Endothelial cell of umbilical vein (primary cell): ENCODE results near the gene TMEM41B. TPM values are rescaled to one million over a fixed set of nuclear protein-coding genes. Genes with fewer than 3 reads are reported as not detected.

Experiments
- BruUV-seq: library from RNA; stranded (reverse); fragments of 400-500 nt; replicated peaks from 2 replicates; lab custom pipeline; 2021; lab: Mats Ljungman, UMichigan
- CTCF ChIA-PET: fragments of 300-600, 350-600 bp; sonication (Branson Sonifier 250); formaldehyde crosslinking; loops from one replicate; lab custom pipeline; 2021; ENCODE audit warnings: antibody characterized with exemption, inconsistent platforms; lab: Charles Lee
- POLR2A ChIA-PET: fragments of 300-600, 350-600 bp; sonication (Branson Sonifier 250); formaldehyde crosslinking; loops from one replicate; lab custom pipeline; 2021; ENCODE audit warnings: antibody characterized with exemption, inconsistent platforms; lab: Charles Lee
- DNase-seq: peaks from one replicate; pipeline ENCODE4 v3.0.0-alpha.2; 2011; ENCODE audit warnings: low read depth, low spot score
- FAIRE-seq: peaks from 2 replicates; lab custom pipeline; 2011; peaks lifted over from hg19 to GRCh38; lab: Jason Lieb, UNC
- H2AFZ ChIP-seq: 2 replicates; pipeline ENCODE4 v1.6.0; 2012; ENCODE audit warnings: low read depth, low read length, control low read depth, inconsistent platforms
- H3K27ac ChIP-seq: 2 replicates; pipeline ENCODE4 v1.5.1; 2011; ENCODE audit warnings: low read depth, mild to moderate bottlenecking, control low read depth, low read length, moderate library complexity; ENCODE audit not compliant: insufficient read depth
- H3K27me3 ChIP-seq, 2 experiments: 2 replicates each; pipeline versions ENCODE4 v1.6.0 to v1.6.1; 2011; ENCODE audit warnings: low read length in 2 of 2, mixed read lengths in 1 of 2; ENCODE audit not compliant: control insufficient read depth in 2 of 2, insufficient read depth in 2 of 2
- H3K36me3 ChIP-seq, 2 experiments: 2 replicates in 1 of 2; 3 replicates in 1 of 2; pipeline ENCODE4 v1.5.1; 2011; ENCODE audit warnings: low read length in 2 of 2, mild to moderate bottlenecking in 1 of 2, moderate library complexity in 1 of 2; ENCODE audit not compliant: control insufficient read depth in 2 of 2, insufficient read depth in 2 of 2; ENCODE audit errors: extremely low read depth in 1 of 2
- H3K4me1 ChIP-seq: 3 replicates; pipeline ENCODE4 v1.5.1; 2011; ENCODE audit warnings: mild to moderate bottlenecking, low read length; ENCODE audit not compliant: control insufficient read depth, insufficient read depth; ENCODE audit errors: extremely low read depth
- H3K4me2 ChIP-seq: 2 replicates; pipeline ENCODE4 v1.6.1; 2011; ENCODE audit warnings: low read length, control low read depth, mixed read lengths; ENCODE audit not compliant: insufficient read depth
- H3K4me3 ChIP-seq, 3 experiments: fragments of 200-600 bp in 1 of 3; sonication (generic), shearing (Covaris generic) in 1 of 3; replicated peaks in 1 of 3; 2 replicates each; pipeline ENCODE4 v1.5.1; 2011 to 2016; ENCODE audit warnings: control low read depth in 3 of 3, low read length in 3 of 3, mild to moderate bottlenecking in 2 of 3, inconsistent platforms in 1 of 3, low read depth in 1 of 3, moderate library complexity in 1 of 3; ENCODE audit not compliant: insufficient read depth in 1 of 3
- H3K79me2 ChIP-seq: 2 replicates; pipeline ENCODE4 v1.6.0; 2012; ENCODE audit warnings: low read length, inconsistent platforms; ENCODE audit not compliant: control insufficient read depth, insufficient read depth
- H3K9ac ChIP-seq: replicated peaks from 2 replicates; pipeline ENCODE3; 2011; ENCODE audit warnings: low read length, control low read depth; ENCODE audit not compliant: insufficient read depth; ENCODE audit errors: extremely low read depth
- H3K9me1 ChIP-seq: replicated peaks from 3 replicates; pipeline ENCODE4 v1.6.0; 2011; ENCODE audit warnings: mild to moderate bottlenecking, low read length; ENCODE audit not compliant: control insufficient read depth, insufficient read depth; ENCODE audit errors: extremely low read depth
- H3K9me3 ChIP-seq: replicated peaks from 2 replicates; pipeline ENCODE4 v1.5.1; 2012; ENCODE audit warnings: low read length, inconsistent platforms; ENCODE audit not compliant: control insufficient read depth, insufficient read depth
- H4K20me1 ChIP-seq: replicated peaks from 2 replicates; pipeline ENCODE3; 2011; ENCODE audit warnings: mild to moderate bottlenecking, low read length; ENCODE audit not compliant: control insufficient read depth, insufficient read depth; ENCODE audit errors: extremely low read depth
- CTCF ChIP-seq, 2 donors: IDR thresholded peaks; 1 replicate in 1 of 2; 2 replicates in 1 of 2; pipeline ENCODE4 v1.5.1; 2011; ENCODE audit warnings: low read length in 2 of 2, mild to moderate bottlenecking in 2 of 2, moderate library complexity in 2 of 2, control low read depth in 1 of 2, inconsistent platforms in 1 of 2, low read depth in 1 of 2; ENCODE audit not compliant: insufficient read depth in 1 of 2; ENCODE audit errors: extremely low read depth in 1 of 2
- EZH2 ChIP-seq: IDR thresholded peaks from 2 replicates; pipeline ENCODE4 v1.6.1; 2012; ENCODE audit warnings: borderline replicate concordance, low read depth, mild to moderate bottlenecking, moderate library complexity, low read length, inconsistent platforms; ENCODE audit not compliant: severe bottlenecking
- FOS ChIP-seq: IDR thresholded peaks from 2 replicates; pipeline ENCODE4 v1.6.1; 2011; ENCODE audit warnings: mild to moderate bottlenecking, low read length, moderate library complexity, borderline replicate concordance; ENCODE audit not compliant: insufficient read depth
- GATA2 ChIP-seq: IDR thresholded peaks from 2 replicates; pipeline ENCODE4 v1.7.0; 2011; ENCODE audit warnings: low read depth, mild to moderate bottlenecking, moderate library complexity, mixed read lengths, low read length; ENCODE audit not compliant: insufficient read length, insufficient read depth
- MAX ChIP-seq: IDR thresholded peaks from 2 replicates; pipeline ENCODE4 v1.6.1; 2011; ENCODE audit not compliant: insufficient read depth, insufficient read length
- POLR2A ChIP-seq: IDR thresholded peaks from 2 replicates; pipeline ENCODE4 v1.6.1; 2012; ENCODE audit warnings: low read depth, mild to moderate bottlenecking, control low read depth, low read length
- dilution Hi-C: fragments of 300-500 bp; cut with MboI; formaldehyde crosslinking; loops from one replicate; pipeline ENCODE4 v1.15.0; 2019; ENCODE audit warnings: low sequenced_read_pairs; ENCODE audit not compliant: extremely low pct_ligation_motif_present
- intact Hi-C: fragments of 100-400 bp; cut with micrococcal nuclease; formaldehyde crosslinking; loops from one replicate; pipeline ENCODE4 v1.10.0; 2022
- polyA plus RNA-seq, 4 experiments: library from polyadenylated mRNA; depleted of rRNA in 3 of 4; stranded (reverse) in 3 of 4; unstranded in 1 of 4; fragments of >200 nt; gene quantifications; 2 replicates each; pipeline versions ENCODE4 v1.2.1 to v1.2.3, GENCODE V29; 2011 to 2012; ENCODE audit warnings: missing spikeins in 1 of 4
- total RNA-seq: library from RNA; stranded (reverse); gene quantifications from 2 replicates; pipeline ENCODE4 v1.2.3, GENCODE V29; 2021

TMEM41B gene
- total and polyA plus RNA-seq, 2 donors (not counting 3 experiments of a cell fraction or from before 2014, with no cell fraction given): 16.6 to 39.0 TPM

GRCh38 chr11:9347100-9347499 lies 32.7 kb upstream of the TMEM41B start:
- Histone ChIP-seq H3K9me3 (no peaks in the 10 kb centered on the region), H3K4me1 (no peaks in the 10 kb centered on the region), H3K79me2 (no peaks in the 10 kb centered on the region), H3K9ac (no peak overlapping the region), H3K4me3 (no peak overlapping the region), H4K20me1 (no peaks in the 10 kb centered on the region), H3K27ac (no peak overlapping the region), H3K36me3 (no peaks in the 10 kb centered on the region), H3K27me3 (no peaks in the 10 kb centered on the region), H3K9me1 (no peaks in the 10 kb centered on the region), H3K4me2 (no peak overlapping the region), H2AFZ (no peak overlapping the region)
- dilution Hi-C loops: no loop called here
- BruUV-seq: no TSS peak
- CTCF ChIA-PET: interaction anchor here (1.0 to 1.7 kb wide), 5 partner anchors 9 to 48 kb away, joined by 3 to 5 read pairs (median 3); no protein-coding TSS in a partner anchor
- intact Hi-C loops: no loop called here
- FAIRE-seq: no peak
- TF ChIP-seq POLR2A: no peak
- TF ChIP-seq EZH2: no peak
- no peak for TF ChIP-seq FOS
- no peak for TF ChIP-seq GATA2
- TF ChIP-seq MAX: no peak
- TF ChIP-seq CTCF (IDR thresholded peaks at IDR 0.05; ENCODE audit: extremely low read depth in 1 of 2, insufficient read depth in 1 of 2, low read depth in 1 of 2, low read length in 2 of 2): no peak
- POLR2A ChIA-PET: no interaction called here
- no peak for DNase-seq
